Stimulated activated naive CD8-positive, alpha-beta T cell treated with anti-CD3 and anti-CD28 coated beads, Interleukin-15, Interleukin-2, amounts not matched to agents 100 ng/mL and 50 ng/mL, for 24 hours (primary cell): ENCODE measurements around the gene DYNLT1.
"Not testable (repeated sequence)": the region's sequence is repeated elsewhere in the genome, so short reads cannot be mapped to it uniquely, and the experiment has no call there.

Experiments
- H3K27ac Mint-ChIP-seq: one replicate; pipeline ENCODE4 v1.8.0; 2021; ENCODE audit warnings: mild to moderate bottlenecking, mixed read lengths
- H3K27me3 Mint-ChIP-seq: one replicate; pipeline ENCODE4 v1.8.0; 2021; ENCODE audit warnings: mixed read lengths
- H3K36me3 Mint-ChIP-seq: one replicate; pipeline ENCODE4 v1.8.0; 2021; ENCODE audit warnings: low read depth, mixed read lengths
- H3K4me1 Mint-ChIP-seq: one replicate; pipeline ENCODE4 v1.8.0; 2021; ENCODE audit warnings: low read depth, mixed read lengths
- H3K4me3 Mint-ChIP-seq: one replicate; pipeline ENCODE4 v1.8.0; 2021; ENCODE audit warnings: mild to moderate bottlenecking, mixed read lengths
- H3K9me3 Mint-ChIP-seq: one replicate; pipeline ENCODE4 v1.8.0; 2021; ENCODE audit warnings: mixed read lengths

DYNLT1 gene

DNA sequence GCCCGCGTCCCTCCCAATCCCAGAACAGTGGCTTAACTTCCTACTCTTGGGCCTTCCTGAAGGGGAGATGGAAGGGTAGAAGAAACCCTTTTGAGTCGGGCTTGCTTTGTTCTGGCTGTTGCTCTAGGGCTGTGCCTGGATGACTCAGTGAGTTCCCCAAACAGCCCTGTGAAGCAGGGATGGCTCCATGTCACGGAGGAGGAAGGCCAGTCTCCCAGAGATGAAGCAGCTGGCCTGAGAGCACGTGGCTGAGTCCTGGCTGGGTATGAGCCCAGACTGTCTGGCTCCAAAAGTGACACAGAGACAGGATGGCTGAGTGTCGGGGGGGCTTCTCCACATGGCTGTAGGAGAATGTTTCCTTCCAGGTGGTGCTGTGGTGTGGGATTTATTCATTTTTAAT lies 10.0 kb upstream of the DYNLT1 start:
- H3K36me3 Mint-ChIP-seq: peaks cover 85% of the 10 kb centered on the region
- H3K4me1 Mint-ChIP-seq: peaks cover 75% of the 10 kb centered on the region
- no peaks in the 10 kb centered on the region for H3K27me3 Mint-ChIP-seq
- H3K4me3 Mint-ChIP-seq: peak overlapping the region; percentile 91
- no peaks in the 10 kb centered on the region for H3K9me3 Mint-ChIP-seq
- peak overlapping the region; percentile 99 for H3K27ac Mint-ChIP-seq

DNA sequence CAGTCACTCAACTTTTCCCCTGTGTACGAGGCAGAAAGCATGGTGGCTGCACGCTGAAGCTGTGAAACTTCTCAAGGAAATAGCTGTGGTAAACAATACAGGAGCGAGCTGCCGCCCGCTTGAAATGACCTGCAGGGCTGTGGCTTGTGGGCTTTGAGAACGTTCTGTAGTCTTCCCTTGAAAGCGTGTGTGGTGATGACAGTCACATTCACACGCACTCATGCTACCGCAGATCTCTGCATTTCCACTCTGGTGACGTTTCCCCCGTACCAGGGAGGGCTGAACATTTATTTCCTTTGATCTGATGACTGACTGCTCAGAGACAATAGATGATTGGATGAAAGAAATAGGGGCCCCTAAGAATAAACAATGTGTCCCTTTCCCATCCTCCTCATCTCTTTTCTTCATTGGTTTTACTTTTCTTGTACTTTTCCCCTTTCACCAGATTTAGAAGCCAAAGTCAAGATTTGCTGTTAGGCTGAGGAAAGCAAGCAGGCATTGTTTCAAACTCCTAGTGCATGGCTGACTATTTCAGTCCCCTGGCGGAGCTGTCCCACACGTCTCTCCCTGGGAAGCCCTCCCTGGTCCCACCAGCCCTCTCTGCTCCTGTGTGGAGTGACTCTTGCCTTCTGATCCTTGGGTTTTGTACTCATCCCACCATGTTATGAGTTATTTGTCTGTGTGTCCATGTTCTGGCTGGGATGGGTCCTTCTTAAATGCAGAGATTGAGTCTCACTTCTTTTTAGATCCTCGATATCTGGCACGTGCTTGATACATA lies 9.2 kb upstream of the DYNLT1 start:
- H3K4me3 Mint-ChIP-seq: peak overlapping the region; percentile 91
- H3K27ac Mint-ChIP-seq: peak overlapping the region; percentile 99
- peaks cover 78% of the 10 kb centered on the region for H3K36me3 Mint-ChIP-seq
- no peaks in the 10 kb centered on the region for H3K27me3 Mint-ChIP-seq
- H3K4me1 Mint-ChIP-seq: peaks cover 75% of the 10 kb centered on the region
- no peaks in the 10 kb centered on the region for H3K9me3 Mint-ChIP-seq

DNA sequence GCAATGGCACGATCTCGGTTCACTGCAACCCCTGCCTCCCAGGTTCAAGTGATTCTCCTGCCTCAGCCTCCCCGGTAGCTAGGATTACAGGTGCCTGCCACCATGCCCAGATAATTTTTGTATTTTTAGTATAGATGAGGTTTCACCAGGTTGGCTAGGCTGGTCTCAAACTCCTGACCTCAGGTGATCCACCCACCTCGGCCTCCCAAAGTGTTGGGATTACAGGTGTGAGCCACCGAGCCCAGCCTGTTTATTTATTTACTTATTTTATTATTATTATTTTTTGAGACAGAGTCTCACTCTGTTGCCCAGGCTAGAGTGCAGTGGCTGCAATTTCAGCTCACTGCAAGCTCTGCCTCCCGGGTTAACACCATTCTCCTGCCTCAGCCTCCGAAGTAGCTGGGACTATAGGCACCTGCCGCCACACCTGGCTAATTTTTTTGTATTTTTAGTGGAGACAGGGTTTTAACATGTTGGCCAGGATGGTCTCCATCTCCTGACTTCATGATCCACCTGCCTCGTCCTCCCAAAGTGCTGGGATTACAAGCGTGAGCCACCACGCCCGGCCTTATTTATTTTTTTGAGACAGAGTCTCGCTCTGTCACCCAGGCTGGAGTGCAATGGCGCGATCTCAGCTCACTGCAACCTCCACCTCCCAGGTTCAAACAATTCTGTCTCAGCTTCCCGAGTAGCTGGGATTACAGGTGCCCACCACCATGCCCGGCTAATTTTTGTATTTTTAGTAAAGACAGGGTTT lies 7.6 kb upstream of the DYNLT1 start:
- H3K27ac Mint-ChIP-seq: peak overlapping the region; percentile 99
- peaks cover 72% of the 10 kb centered on the region for H3K36me3 Mint-ChIP-seq
- H3K9me3 Mint-ChIP-seq, H3K27me3 Mint-ChIP-seq: not testable (repeated sequence)
- H3K4me1 Mint-ChIP-seq: peaks cover 86% of the 10 kb centered on the region
- H3K4me3 Mint-ChIP-seq: peak overlapping the region; percentile 91

DNA sequence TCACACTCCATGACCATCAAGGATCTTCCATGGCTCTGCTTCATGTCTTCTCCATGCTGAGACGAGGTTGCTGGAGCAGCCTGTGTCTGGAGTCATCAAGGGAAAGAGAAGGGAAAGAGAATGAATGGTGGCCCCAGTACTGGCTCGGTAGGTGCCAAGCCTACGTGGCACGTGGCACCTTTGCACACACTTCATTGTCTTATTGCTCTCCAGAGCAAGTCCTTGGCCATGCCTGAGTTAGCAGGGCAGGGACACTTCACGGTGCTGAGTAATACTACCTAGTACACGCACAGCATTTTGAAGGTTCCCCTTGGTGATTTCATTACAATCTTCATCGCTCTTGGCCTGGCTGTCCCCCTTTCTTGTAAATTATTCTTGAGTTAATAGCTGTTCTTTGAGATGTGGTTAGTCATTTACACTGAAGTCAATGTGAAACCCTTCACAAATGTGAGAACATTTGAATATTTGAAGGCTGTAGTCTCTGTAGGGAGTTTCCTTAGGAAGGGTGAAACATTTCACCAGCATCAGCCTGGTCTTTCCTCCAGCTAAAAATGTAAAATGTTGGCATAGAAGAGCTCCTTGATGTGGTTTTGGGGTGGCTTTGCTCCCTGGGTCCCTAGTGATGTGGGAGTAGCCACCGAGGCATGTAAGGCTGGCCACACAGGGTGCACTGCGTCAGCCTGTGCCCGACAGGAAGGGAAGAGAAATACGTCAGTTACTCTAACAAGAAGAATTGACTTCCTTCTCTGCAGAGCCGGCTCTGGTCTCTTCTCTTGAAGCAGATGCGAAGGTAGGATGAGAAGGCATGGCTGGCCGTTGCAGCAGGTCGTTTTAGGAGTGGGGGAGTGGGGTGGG lies 5.0 kb upstream of the DYNLT1 start, which contains the start of gene SYTL3:
Gene SYTL3, plus strand, starts transcription at position 766 of the 855 bp plus-strand sequence. CDS start 13,215 bp downstream, outside the sequence.
- Mint-ChIP-seq H3K27ac (peak within 1 kb of the TSS; percentile 99), H3K9me3 (no peaks in the 10 kb centered on the region), H3K27me3 (no peaks in the 10 kb centered on the region), H3K4me3 (peak within 1 kb of the TSS; percentile 91), H3K36me3 (peaks cover 46% of the 10 kb centered on the region), H3K4me1 (peaks cover 86% of the 10 kb centered on the region)

DNA sequence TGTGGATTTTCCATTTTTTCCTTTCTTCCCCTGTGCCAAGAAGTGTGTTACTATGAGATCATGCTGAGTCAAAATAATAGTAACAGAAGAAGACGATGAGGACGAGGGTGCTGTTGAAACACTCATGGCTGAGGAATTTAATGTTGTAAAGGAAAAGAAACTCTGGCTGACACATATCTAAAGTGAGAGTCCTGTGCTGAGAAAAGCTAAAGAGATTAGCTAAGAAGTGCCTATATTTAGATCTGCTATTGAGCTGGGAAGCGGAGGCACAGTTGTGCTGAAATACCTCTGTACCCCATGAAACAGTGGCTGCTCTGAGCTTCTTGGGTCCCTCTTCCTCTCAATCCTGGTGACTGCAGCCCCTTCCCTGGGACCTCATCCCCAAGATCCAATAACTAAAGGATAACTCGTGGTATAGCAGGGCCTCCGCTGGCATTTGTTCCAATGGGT lies 4.2 kb upstream of the DYNLT1 start:
- no peaks in the 10 kb centered on the region for H3K27me3 Mint-ChIP-seq
- peak overlapping the region; percentile 99 for H3K27ac Mint-ChIP-seq
- H3K4me1 Mint-ChIP-seq: peaks cover 78% of the 10 kb centered on the region
- no peaks in the 10 kb centered on the region for H3K9me3 Mint-ChIP-seq
- peak overlapping the region; percentile 91 for H3K4me3 Mint-ChIP-seq
- H3K36me3 Mint-ChIP-seq: peaks cover 41% of the 10 kb centered on the region

DNA sequence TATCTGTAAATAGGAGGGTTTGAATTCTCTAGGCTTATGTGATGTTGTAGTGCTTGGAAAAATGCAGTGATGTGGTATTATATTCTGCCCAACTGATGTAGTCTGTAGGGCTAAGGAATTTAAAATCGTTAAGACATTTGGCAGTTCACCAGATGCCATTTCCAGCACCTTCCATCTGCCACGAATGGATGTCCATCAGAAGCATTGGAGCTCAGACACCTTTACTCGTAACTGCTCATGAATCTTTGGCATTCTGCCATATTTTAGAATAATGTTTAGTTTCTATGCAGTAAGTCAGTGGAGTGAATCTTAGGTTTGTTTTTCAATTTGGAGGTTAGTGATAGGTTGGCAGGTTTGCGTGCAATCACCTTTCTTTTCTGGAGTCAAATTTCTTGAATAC lies 3.0 kb upstream of the DYNLT1 start:
- H3K4me3 Mint-ChIP-seq: no peak overlapping the region
- H3K36me3 Mint-ChIP-seq: peaks cover 38% of the 10 kb centered on the region
- peak overlapping the region; percentile 6 for H3K27ac Mint-ChIP-seq
- H3K27me3 Mint-ChIP-seq: no peaks in the 10 kb centered on the region
- H3K9me3 Mint-ChIP-seq: no peaks in the 10 kb centered on the region
- peaks cover 74% of the 10 kb centered on the region for H3K4me1 Mint-ChIP-seq

DNA sequence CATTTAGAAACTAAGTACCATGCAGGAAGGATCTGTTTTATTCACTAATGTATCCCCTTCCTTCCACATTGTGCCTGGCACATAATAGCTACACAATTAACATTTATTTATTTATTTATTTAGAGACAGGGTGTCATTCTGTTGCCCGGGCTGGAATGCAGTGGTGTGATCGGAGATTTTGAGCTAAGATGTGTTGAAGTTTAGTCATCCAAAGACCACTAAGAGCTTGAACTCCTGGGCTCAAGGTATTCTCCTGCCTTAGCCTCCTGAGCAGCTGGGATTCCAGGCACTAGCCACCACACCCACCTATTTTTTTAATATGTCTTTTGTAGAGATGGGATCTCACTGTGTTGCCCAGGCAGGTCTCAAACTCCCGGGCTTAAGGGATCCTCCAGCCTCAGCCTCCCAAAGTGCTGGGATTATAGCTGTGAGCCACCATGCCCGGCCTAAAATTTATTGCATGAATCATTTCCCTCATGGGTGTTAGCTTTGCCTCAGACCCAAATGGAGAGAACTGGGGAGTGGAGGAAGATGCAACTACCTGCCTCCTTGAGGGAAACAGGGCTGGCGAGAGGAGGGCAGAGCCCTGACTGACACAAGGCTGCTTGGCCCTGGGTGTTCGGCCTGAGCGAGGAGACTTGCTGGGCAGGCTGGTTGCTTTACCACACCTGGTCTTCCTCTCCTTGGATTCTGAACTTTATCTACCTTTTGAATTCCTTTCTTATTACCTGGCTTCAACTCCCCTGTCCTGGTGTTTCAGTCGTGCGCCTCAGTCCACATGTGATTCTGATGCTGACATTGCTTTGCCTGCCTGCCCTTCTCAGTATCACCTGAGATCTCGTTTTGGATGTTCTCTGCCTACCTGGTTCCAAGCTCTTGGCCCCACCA lies 1.7 kb upstream of the DYNLT1 start:
- H3K36me3 Mint-ChIP-seq: peaks cover 41% of the 10 kb centered on the region
- H3K27ac Mint-ChIP-seq: peak overlapping the region; percentile 93
- H3K4me3 Mint-ChIP-seq: peak overlapping the region; percentile 98
- no peaks in the 10 kb centered on the region for H3K27me3 Mint-ChIP-seq
- H3K9me3 Mint-ChIP-seq: no peaks in the 10 kb centered on the region
- H3K4me1 Mint-ChIP-seq: peaks cover 82% of the 10 kb centered on the region

DNA sequence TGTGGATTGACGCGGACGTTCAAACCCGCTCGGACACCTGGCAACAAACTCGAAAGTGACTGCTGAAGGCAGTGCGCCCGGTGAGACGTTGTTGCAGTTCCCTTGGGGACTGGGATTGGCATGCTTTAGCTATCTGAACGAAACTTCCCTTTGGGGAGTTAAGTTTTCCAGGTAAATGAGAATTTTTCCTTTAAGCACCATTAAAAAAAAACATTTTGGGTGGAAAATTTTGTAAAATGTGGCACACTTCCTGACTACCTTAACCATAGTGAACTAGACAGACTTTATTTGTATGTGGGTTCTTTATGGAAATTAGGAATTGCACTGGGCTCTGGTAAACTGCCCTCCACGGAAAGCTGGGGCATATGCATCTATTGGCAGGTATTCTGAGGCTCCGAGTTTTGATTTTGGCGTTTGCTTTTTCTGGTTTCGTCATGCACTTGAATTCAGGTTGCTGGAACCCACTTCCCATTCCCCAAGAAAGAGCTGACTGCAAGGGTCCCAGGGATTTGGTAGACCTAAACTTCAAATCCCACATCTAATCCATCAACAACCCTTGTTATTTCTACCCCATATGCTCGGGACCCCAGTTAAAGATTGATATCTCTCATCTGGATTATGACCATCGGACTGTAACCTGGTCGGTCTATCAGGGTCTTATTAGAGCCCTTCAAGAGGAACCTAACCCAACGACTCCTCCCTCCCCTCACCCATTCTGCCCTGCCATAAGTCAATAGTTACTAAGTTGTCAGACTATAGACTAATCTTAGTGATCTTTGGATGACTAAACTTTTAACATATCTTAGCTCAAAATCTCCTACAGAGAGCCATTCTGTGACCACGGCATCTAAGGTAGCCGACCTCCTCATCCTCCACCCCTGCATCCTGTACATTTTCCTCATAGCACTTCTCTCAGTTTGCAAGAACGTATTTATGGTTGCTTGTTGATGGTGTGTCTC lies 800 bp upstream of the DYNLT1 start:
- no peaks in the 10 kb centered on the region for H3K9me3 Mint-ChIP-seq
- peak overlapping the region; percentile 98 for H3K4me3 Mint-ChIP-seq
- peaks cover 86% of the 10 kb centered on the region for H3K4me1 Mint-ChIP-seq
- H3K36me3 Mint-ChIP-seq: peaks cover 44% of the 10 kb centered on the region
- H3K27ac Mint-ChIP-seq: peak overlapping the region; percentile 93
- H3K27me3 Mint-ChIP-seq: no peaks in the 10 kb centered on the region

DNA sequence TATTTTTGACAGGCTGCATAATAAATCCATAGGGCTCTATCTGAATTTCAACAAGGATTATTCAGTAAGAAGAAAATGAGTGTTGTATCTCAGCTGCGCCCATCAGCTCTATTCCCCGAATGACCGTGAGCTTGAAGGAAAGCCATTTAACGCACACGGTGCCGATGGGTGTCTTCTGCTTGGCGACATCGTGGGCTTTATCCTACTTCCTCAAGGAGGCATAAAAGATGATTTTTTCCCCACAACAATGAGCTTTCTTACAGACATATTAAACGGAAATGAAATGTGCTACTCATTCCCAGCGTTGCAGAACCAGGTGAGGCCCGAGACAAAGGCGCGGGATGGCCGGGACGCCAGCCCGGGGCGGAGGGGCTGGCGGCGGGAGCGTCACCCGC lies 710 bp downstream of the DYNLT1 start:
- peaks cover 48% of the 10 kb centered on the region for H3K36me3 Mint-ChIP-seq
- no peaks in the 10 kb centered on the region for H3K27me3 Mint-ChIP-seq
- H3K4me1 Mint-ChIP-seq: peaks cover 85% of the 10 kb centered on the region
- H3K27ac Mint-ChIP-seq: peak overlapping the region; percentile 97
- peak overlapping the region; percentile 98 for H3K4me3 Mint-ChIP-seq
- no peaks in the 10 kb centered on the region for H3K9me3 Mint-ChIP-seq

DNA sequence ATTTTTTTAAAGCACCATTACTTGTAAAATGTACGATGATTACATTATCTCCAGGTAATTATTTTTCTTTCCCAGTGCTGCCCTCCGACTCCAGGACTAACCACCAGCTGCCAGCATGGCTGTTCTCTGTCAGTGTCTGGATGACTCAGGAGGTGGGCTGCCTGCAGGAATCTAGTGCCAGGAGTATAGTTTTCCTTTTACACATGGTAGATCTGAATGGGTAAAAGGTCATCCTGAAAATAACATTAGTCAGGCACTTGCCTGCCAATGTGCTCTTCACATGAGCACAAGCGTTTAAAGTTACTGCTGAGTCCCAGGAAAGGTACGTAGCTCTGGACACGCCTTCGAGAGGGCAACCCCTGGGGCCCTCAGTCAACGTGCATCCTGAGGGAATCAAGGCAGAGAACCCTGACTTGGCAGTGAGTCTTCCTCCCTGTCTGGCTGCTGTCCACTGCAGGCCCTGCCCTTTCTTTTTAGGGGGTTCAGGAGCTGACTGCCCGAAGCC lies 2.4 kb downstream of the DYNLT1 start:
- Mint-ChIP-seq H3K36me3 (peaks cover 53% of the 10 kb centered on the region), H3K27ac (peak overlapping the region; percentile 97), H3K27me3 (no peaks in the 10 kb centered on the region), H3K4me3 (peak overlapping the region; percentile 98), H3K4me1 (peaks cover 78% of the 10 kb centered on the region), H3K9me3 (no peaks in the 10 kb centered on the region)

DNA sequence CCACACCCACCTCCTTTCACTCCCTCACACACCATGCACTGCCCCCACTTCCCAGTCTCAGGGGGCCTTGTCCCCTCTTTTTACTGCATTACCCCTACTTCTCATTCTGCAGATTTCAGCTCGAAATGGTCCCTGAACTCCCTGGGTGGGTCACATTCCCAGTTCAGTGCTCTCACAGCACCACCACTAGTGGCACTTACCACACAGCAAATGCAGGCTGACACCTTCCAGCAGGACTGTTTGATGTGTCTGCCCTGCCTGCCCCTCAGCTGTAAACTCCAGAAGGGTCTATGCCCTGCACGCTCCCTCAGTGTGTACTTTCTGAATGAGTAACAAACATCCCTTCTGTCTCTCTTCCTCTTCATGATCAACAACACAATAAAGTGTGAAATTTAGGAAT lies 4.0 kb downstream of the DYNLT1 start:
- Mint-ChIP-seq H3K36me3 (peaks cover 68% of the 10 kb centered on the region), H3K4me1 (peaks cover 77% of the 10 kb centered on the region), H3K4me3 (peak overlapping the region; percentile 66), H3K9me3 (no peaks in the 10 kb centered on the region), H3K27ac (peak overlapping the region; percentile 74), H3K27me3 (no peaks in the 10 kb centered on the region)

DNA sequence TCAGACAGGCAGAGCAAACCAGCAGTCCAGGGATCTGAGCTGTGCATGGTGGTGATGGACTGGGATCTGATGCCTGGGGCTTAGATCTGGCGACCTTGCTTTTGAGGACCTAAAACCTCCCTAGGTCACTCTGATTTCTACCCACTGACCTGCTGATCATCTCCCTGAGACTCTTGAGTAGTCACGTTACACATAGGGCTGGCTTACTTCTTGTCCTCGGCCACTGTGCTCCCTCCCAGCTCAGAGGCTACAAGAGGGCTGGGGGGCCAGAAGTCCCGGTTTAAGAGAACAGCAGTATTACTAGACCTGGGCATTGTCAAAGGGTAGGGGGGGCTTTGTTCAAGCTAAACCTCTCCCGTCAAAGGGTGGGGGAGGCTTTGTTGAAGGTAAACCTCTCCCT lies 5.5 kb downstream of the DYNLT1 start:
- H3K27ac Mint-ChIP-seq: no peak overlapping the region
- peak overlapping the region; percentile 13 for H3K4me3 Mint-ChIP-seq
- no peaks in the 10 kb centered on the region for H3K9me3 Mint-ChIP-seq
- H3K4me1 Mint-ChIP-seq: peaks cover 78% of the 10 kb centered on the region
- no peaks in the 10 kb centered on the region for H3K27me3 Mint-ChIP-seq
- H3K36me3 Mint-ChIP-seq: peaks cover 78% of the 10 kb centered on the region

DNA sequence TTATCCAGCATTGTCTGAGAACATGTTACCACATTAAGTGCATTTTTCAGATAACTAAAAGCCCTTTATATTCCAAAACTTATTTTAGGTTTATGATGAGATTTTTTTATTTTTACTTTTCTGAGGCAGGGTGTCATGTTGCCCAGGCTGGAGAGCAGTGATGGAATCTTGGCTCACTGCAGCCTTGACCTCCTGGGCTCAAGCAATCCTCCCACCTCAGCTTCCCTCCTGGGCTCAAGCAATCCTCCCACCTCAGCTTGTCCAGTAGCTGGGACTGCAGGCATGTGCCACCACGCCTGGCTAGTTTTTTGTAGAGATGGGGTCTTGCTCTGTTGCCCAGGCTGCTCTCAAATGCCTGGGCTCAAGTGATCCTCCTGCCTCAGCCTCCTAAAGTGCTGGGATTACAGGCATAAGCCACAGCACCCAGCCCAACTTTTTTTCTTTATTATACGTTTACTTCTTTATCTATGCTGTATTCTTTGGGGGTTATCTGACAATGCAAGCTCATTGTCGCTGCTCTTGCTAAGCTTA lies 6.2 kb downstream of the DYNLT1 start:
- Mint-ChIP-seq H3K27me3 (no peaks in the 10 kb centered on the region), H3K9me3 (no peaks in the 10 kb centered on the region), H3K4me1 (peaks cover 79% of the 10 kb centered on the region), H3K4me3 (peak overlapping the region; percentile 7), H3K36me3 (peaks cover 77% of the 10 kb centered on the region), H3K27ac (no peak overlapping the region)
